Subcutaneous abdominal adipose tissue (tissue), 5 donors: ENCODE results near the gene ENSA.
A peak's percentile ranks its signal among the peaks of the same experiment; 100 is the strongest.
"Not testable (repeated sequence)": the region's sequence is repeated elsewhere in the genome, so short reads cannot be mapped to it uniquely, and the experiment has no call there.

Experiments
- H3K27ac ChIP-seq: one replicate; pipeline ENCODE4 v1.7.0; 2013; ENCODE audit warnings: low read depth, mild to moderate bottlenecking, inconsistent platforms, low read length, moderate library complexity
- H3K27me3 ChIP-seq, 5 donors: one replicate each; pipeline ENCODE4 v1.7.0; 2013; ENCODE audit warnings: low read length in 5 of 5, inconsistent platforms in 1 of 5; ENCODE audit not compliant: control insufficient read depth in 5 of 5, insufficient read depth in 4 of 5
- H3K36me3 ChIP-seq, 5 donors: one replicate each; pipeline ENCODE4 v1.7.0; 2013; ENCODE audit warnings: low read length in 5 of 5; ENCODE audit not compliant: control insufficient read depth in 5 of 5, insufficient read depth in 5 of 5
- H3K4me1 ChIP-seq, 5 donors: one replicate each; pipeline ENCODE4 v1.7.0; 2013; ENCODE audit warnings: low read length in 5 of 5, mild to moderate bottlenecking in 3 of 5, moderate library complexity in 1 of 5; ENCODE audit not compliant: control insufficient read depth in 5 of 5, insufficient read depth in 5 of 5
- H3K4me3 ChIP-seq, 5 donors: one replicate each; pipeline ENCODE4 v1.7.0; 2013; ENCODE audit warnings: low read length in 5 of 5, low read depth in 1 of 5
- H3K9ac ChIP-seq, 5 donors: one replicate each; pipeline ENCODE4 v1.7.0; 2013; ENCODE audit warnings: low read length in 5 of 5, mild to moderate bottlenecking in 4 of 5, moderate library complexity in 3 of 5
- H3K9me3 ChIP-seq, 5 donors: one replicate each; pipeline ENCODE4 v1.7.0; 2013; ENCODE audit warnings: low read length in 5 of 5; ENCODE audit not compliant: control insufficient read depth in 5 of 5
- donor health status: healthy.
- donor health status: healthy.
- donor health status: healthy.
- donor health status: healthy.
- donor health status: healthy.

The ENSA gene

DNA sequence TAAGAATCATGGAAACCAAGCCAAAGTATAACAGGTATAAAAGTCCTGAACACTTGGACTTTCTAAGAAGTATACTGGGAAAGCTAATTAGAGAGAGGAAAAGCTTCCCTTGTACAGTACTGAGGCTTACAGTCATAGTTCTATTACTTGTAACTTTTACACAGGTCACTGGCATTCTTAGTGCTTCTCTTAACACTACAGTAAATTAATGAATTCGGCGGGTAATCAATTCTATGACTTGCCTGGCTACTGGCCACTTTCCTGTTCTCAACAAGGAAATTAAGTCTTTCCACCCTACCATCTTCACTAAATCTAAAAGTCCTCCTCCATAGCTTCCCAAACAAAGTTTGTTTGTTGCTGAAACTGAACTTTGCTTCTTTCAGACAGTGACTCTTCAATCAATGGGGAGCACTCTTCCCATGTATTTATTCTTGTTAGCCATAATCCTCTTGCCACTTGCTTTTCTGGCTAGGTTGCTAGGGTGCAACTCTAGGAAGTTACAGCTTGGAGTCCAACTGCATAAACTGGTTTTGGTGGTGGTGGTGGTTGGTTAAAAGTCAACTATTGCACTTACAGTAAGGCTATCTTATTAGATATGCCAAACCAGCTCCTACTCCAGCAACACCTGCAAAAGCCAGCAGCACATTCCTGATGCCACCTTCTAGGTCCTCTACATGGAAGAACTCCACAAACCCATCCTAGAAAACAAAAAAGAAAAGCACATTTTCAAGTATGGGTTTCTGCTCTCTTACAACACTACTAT is 52.4 kb downstream of the ENSA start:
- no peaks in the 10 kb centered on the region for H3K9me3 ChIP-seq
- peak overlapping the region; percentile 95 to 100 (median 99) for H3K9ac ChIP-seq
- H3K27me3 ChIP-seq, result no peaks in the 10 kb centered on the region
- H3K36me3 ChIP-seq, result peaks cover 45 to 58% (median 54%) of the 10 kb centered on the region in 5 donors
- peak overlapping the region; percentile 99 for H3K27ac ChIP-seq
- peak overlapping the region; percentile 88 to 100 (median 98) for H3K4me3 ChIP-seq
- H3K4me1 ChIP-seq, result peaks cover 5 to 53% (median 50%) of the 10 kb centered on the region in 5 donors

DNA sequence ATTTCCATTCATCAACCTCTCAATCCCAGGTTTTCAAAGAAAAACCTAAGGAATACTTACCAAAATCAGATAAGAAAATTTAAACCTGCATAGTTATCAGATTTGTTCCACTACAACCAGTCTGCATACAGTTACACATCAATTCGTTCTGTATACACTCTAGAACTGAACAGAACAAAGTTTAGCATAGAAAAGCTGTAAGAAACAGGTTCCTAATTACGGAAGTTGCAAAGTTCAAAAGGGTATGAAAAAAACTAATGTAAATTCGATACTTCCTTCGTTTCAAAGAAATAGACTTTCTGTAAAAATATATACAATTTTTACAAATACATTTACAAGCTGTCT is 53.1 kb downstream of the ENSA start:
- peak overlapping the region; percentile 88 to 100 (median 98) for H3K4me3 ChIP-seq
- no peaks in the 10 kb centered on the region for H3K9me3 ChIP-seq
- H3K27me3 ChIP-seq, result no peaks in the 10 kb centered on the region
- H3K9ac ChIP-seq, result peak overlapping the region; percentile 95 to 100 (median 99)
- peak overlapping the region; percentile 99 for H3K27ac ChIP-seq
- H3K36me3 ChIP-seq, result peaks cover 45 to 60% (median 54%) of the 10 kb centered on the region in 5 donors
- peaks cover 5 to 56% (median 54%) of the 10 kb centered on the region in 5 donors for H3K4me1 ChIP-seq

DNA sequence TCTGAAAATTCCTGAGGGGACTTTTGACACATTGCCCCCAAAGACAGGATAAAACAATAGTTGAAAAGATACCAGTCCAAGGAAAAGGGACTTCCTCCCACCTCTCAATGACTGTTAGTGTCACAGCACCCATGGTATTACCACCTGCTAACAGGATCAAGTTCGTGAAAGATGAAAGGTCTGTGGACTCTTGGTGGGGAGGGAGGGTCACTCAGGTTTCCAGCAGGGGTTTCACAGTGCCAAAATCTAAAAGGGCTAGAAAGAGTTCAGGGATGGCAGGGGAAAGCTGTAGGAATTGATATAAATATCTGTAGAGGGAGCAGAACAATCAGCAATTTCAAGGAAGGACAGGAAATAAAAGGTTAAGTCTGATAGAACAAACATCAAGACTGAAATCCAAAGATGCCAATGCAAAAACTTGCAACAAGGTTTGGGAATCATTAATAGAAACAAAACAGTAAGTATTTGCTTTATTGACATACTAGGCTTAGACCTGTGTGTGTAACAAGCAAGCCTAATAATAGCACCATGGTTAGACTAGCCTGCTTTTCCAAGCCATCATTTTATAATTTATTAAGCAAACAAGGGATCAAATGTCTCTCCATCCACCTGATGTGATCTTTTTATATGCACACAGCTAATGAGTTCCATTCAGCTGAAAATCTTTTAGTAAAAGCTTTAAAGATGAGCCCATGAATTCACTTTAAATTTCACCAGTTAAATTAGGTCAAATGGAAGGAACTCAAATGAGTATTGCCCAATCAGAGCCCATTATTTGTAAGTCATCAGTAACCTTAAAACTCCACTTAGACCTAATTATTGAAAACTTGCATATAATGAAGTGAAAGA is 53.7 kb downstream of the ENSA start:
- H3K4me1 ChIP-seq, result peaks cover 5 to 60% (median 58%) of the 10 kb centered on the region in 5 donors
- peak overlapping the region; percentile 99 for H3K27ac ChIP-seq
- peaks cover 45 to 64% (median 54%) of the 10 kb centered on the region in 5 donors for H3K36me3 ChIP-seq
- H3K9ac ChIP-seq, result peak overlapping the region; percentile 79 to 100 (median 99)
- no peaks in the 10 kb centered on the region for H3K27me3 ChIP-seq
- H3K9me3 ChIP-seq, result no peaks in the 10 kb centered on the region
- H3K4me3 ChIP-seq, result peak overlapping the region; percentile 88 to 100 (median 98)

DNA sequence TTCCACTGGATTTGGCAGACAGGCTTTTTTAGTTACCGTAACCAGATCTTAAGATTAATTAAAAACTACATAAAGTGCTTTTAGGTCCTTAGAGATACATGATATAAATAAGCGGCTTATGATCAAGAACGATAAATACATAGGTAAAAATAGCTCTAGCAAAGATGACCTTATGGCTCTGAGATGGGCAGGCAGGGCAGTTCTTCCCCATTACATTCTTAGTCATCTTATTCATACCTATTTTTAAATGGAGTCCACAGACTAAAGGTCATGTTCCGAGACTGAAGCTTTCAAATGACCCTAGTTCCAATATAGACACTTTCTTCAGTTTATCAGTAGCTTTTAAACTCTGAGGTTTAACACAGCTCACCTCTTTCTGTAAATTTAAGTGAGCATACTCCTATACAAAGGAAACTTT is 54.3 kb downstream of the ENSA start:
- peak overlapping the region; percentile 79 to 100 (median 99) for H3K9ac ChIP-seq
- H3K4me1 ChIP-seq, result peaks cover 5 to 59% (median 55%) of the 10 kb centered on the region in 5 donors
- no peaks in the 10 kb centered on the region for H3K27me3 ChIP-seq
- no peaks in the 10 kb centered on the region for H3K9me3 ChIP-seq
- H3K36me3 ChIP-seq, result peaks cover 45 to 64% (median 54%) of the 10 kb centered on the region in 5 donors
- peak overlapping the region; percentile 88 to 100 (median 98) for H3K4me3 ChIP-seq
- H3K27ac ChIP-seq, result peak overlapping the region; percentile 99

DNA sequence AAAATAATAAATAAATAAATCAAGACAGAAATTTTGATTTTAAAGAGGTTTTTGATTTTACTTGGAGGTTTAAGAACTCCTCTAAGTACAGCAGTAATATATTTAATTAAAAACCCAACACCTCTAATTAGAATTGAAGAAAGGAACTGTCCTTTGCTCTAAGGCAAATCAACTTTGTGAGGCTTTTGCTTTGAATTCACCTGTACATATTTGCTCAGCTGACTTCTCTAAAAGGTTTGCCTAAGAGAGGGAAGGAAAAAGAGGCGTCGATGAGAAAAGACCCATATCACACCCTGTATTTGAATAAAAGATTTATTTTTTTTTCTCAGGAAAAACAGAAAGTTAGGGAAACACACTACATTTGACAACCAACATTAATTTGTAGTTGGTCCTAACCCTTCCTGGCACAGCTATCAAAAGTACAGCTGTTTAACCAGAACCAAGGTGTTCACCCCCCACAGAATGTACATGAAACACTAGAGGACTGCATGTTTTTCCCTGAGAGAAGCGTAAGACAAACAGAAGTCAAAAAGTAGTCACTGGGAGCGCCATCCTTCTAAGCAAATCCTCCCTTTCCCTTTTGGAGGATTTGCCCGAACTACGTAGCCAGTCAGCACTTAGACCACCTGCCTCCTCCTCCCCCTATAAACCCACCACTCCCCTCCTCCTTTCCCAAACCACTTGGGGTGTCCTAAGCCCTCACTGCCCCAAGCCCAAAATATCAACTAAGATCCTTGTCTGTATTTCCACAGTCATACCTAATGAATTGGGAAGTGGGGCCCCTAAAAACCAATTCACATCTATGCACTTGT is 54.9 kb downstream of the ENSA start:
- Histone ChIP-seq H3K9ac (peak overlapping the region in 4 of 5 donors; percentile 79 to 99 (median 97)), H3K4me1 (peaks cover 3 to 61% (median 58%) of the 10 kb centered on the region in 5 donors), H3K27me3 (no peaks in the 10 kb centered on the region), H3K9me3 (no peaks in the 10 kb centered on the region), H3K27ac (peak overlapping the region; percentile 99), H3K4me3 (peak overlapping the region; percentile 88 to 100 (median 98)), H3K36me3 (peaks cover 45 to 64% (median 54%) of the 10 kb centered on the region in 5 donors)

DNA sequence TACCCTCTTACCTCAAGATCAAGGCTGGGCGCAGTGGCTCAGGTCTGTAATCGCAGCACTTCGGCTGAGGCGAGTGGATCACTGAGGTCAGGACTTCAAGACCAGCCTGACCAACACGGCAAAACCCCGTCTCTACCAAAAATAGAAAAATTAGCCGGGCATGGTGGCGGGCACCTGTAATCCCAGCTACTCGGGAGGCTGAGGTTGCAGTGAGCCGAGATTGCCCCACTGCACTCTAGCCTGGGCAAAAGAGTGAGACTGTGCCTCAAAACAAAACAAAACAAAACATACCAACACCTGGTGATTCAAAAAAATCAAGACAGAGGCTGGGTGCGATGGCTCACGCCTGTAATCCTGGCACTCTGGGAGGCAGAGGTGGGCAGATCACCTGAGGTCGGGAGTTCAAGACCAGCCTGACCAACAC is 55.8 kb downstream of the ENSA start:
- Histone ChIP-seq H3K27ac (peak overlapping the region; percentile 73), H3K4me1 (peaks cover 6 to 70% (median 66%) of the 10 kb centered on the region in 5 donors), H3K36me3 (peaks cover 45 to 63% (median 54%) of the 10 kb centered on the region in 5 donors), H3K4me3 (peak overlapping the region in 4 of 5 donors; percentile 13 to 47 (median 42))
- not testable (repeated sequence) for H3K27me3 ChIP-seq, H3K9me3 ChIP-seq, H3K9ac ChIP-seq

DNA sequence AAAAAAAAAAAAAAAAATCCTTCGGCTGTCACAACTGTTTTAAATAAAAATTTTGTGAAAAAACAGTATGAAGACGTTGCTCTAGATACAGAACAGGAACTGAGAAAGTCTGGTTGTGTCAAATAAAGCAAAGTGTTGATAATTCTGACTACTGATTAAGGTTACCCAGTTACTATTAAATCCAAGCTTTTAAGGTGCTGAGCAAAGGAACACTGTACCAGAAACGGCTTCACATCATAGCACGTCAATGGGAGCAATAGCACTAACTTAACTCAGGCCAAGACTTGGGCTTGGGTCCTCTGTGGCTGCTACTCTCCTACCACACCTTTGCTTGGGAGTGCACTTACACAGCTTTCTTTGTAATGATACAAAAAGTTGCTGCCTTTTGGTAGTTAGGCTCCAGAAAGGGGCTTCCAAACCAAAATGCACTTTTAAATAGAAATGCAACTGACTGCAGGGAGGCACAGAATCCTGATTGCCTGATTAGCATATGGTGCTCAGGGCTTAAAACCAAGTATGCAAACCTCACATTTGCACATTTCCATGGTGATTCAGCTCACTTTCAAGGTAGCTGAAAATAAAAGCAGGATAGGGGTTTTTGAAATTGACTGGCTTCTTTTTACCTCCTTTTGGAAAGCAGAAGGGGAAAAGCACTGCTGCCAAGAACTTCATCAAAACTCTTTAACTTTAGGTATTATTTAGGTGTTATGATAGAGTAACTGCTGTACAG is 56.3 kb downstream of the ENSA start:
- Histone ChIP-seq H3K9ac (no peak overlapping the region), H3K4me3 (peak overlapping the region; percentile 13 to 47 (median 41)), H3K27me3 (no peaks in the 10 kb centered on the region), H3K4me1 (peaks cover 12 to 75% (median 72%) of the 10 kb centered on the region in 5 donors), H3K36me3 (peaks cover 45 to 63% (median 52%) of the 10 kb centered on the region in 5 donors), H3K9me3 (no peaks in the 10 kb centered on the region), H3K27ac (peak overlapping the region; percentile 73)
